ENCODE results near the gene AMER2.

- no peak for TF ChIP-seq EP300 (IDR thresholded peaks at IDR 0.05)
- no peak for TF ChIP-seq CTCF (IDR thresholded peaks at IDR 0.05)
- TF ChIP-seq POLR2A (IDR thresholded peaks at IDR 0.05), result no peak
- no peak for TF ChIP-seq POLR2AphosphoS5 (IDR thresholded peaks at IDR 0.05)
These were observed 43.1 kb upstream of the AMER2 start for GRCh38 chr13:25215253-25215575.

Measured in sigmoid colon (tissue), 4 donors.